NCI-H146 (cell line): Measurements from ENCODE around the gene PRDM16.
"Not testable (repeated sequence)": the region's sequence is repeated elsewhere in the genome, so short reads cannot be mapped to it uniquely, and the experiment has no call there.

Source experiments
- DNase-seq: peaks from one replicate; lab custom pipeline; 2025; lab: John Stamatoyannopoulos, UW

Gene PRDM16

DNA sequence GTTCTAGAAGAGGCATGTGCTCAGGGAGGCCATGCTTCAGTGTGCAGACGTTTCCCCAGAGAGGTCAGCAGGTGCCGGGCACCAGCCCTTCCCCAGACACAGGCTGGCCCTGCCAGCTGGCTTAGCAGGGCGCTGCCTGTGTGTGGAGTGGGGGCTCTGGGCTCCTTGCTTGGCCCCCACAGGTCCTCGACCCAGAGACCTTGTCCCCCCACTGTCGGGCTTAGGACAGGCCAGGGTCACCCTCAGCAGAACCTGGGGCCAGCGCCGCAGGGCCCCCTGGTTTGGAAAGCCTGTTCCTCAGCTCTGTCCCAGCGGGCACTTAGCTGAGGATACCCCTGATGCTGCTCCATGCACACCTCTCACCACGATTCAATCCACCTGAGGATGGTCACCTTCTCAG, 213.2 kb downstream of the PRDM16 start:
- DNase-seq, result no peak

- DNase-seq, result no peak
Observed at GRCh38 chr1:3282656-3283430, 213.8 kb downstream of the PRDM16 start.

- no peak for DNase-seq
Observed at GRCh38 chr1:3283849-3284248, 214.8 kb downstream of the PRDM16 start.

- no peak for DNase-seq
Observed at GRCh38 chr1:3284691-3285090, 215.7 kb downstream of the PRDM16 start.

GRCh38 chr1:3285106-3285740, 216.2 kb downstream of the PRDM16 start:
- no peak for DNase-seq

GRCh38 chr1:3287095-3287494, 218.1 kb downstream of the PRDM16 start:
- DNase-seq, result not testable (repeated sequence)

DNA sequence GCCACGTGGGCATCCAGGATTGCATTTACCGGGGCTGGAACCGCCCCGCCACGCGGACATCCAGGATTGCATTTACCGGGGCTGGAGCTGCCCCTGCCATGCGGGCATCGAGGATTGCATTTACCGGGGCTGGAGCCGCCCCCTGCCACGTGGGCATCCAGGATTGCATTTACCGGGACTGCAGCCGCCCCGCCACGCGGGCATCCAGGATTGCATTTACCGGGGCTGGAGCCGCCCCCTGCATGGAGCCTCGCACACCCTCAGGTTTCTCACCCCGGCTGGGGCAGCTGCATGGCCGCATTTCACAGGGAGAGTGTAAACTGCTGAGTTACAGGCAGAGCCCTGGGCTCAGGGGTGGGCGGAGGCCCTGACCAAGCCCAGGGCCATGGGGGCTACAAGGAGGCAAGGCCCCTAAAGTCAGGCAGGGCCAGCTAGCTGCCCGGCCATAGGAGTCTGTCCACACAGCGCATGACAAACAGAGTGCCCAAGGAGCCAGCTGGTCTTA, 218.7 kb downstream of the PRDM16 start:
- no peak for DNase-seq

- DNase-seq, result no peak
Observed at GRCh38 chr1:3289502-3289901, 220.5 kb downstream of the PRDM16 start.

DNA sequence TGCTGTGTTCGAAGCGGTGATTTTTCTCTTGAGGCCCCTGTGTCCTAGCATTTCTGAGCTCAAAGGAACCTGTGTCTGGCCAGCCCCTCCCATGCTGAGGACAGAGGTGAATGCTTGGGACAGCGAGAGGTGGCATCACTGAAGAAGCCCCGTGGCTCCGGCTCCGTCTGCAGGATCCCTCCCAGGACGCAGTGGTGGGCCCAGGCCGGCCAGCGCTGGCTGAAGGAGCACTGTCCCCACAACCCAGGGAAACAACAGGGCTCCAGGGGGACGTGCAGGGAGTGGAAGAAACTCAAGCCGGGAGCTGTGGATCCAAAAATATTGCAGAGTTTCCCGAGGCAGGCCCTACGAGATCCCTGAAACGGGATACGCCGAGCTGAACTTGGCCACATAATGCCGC, 221.4 kb downstream of the PRDM16 start:
- DNase-seq, result no peak

GRCh38 chr1:3290915-3291314, 221.9 kb downstream of the PRDM16 start:
- no peak for DNase-seq

DNA sequence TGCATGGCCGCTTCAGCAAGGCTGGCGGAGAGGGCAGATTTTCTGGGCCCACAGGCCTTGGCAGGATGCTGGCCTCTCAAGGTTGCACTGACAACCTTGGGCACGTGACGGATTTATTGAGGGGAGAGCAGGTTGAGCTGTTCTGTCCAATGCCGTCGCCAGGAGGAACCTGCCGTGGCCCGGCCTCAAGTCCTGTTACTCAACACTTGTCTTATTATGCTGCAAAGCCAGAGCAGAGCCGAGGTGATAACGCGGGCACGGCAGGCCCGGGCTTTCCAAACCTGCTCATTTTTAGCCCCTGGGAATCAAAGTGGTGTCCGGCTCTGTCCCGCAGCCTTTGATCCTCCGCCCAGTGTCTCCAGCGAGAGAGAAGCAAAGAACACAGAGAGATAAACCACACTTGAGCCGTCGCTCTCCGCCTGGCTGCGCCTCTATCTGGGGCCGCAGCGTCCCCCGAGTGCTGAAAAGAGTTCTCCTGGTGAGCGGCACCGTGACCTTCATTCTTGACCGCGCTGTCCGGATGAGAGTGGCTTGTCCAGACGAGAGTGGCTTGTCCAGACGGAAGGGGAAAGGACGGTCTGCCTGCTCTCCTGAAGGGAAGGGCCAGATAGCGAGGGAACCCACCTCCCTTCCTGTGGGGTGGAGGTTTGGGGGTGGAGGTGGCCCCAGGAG, 223.2 kb downstream of the PRDM16 start:
- no peak for DNase-seq

GRCh38 chr1:3292868-3293562, 224.0 kb downstream of the PRDM16 start:
- DNase-seq, result no peak

GRCh38 chr1:3293563-3294080, 224.6 kb downstream of the PRDM16 start:
- no peak for DNase-seq

DNA sequence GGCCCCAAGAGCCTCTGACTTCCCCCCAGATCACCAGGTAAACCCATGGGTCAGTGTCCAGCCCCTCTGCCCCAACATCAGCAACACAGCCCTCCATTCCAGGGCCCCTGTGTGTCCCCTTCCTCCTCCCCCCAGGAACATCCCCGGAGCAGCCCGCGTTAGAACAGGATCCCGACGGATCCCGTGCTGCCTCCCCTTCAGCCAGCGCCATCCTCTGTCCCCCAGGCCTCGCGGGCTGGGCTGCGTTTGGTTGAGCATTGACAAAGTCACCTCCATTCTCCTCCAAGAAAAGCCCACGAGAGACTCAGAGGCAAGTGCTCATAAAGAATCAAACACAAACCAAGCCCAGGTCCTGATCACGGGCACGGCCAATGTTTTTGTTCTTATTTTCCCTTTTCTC, 225.4 kb downstream of the PRDM16 start:
- DNase-seq, result no peak

DNA sequence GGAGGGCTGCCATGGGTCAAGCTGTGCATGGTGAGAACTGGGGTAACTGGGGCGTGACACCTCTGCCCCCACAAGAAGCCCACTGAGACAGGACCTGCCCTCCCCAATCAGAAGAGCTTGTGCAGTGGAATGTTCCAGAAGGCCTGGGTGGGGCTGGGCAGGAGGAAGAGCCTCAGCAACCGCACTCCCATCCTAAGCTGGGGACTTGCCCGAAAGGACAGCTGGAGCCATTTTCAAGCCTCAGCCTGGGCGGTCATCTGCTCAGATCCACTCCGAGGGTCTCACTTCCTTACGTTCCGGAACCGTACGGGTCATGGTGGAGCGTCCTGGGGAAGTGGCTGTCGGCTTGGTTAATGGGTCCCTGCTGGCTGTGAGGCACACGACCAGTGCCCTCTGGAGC, 226.8 kb downstream of the PRDM16 start:
- no peak for DNase-seq

GRCh38 chr1:3296326-3296725, 227.3 kb downstream of the PRDM16 start:
- no peak for DNase-seq

- no peak for DNase-seq
Observed at GRCh38 chr1:3296826-3297225, 227.8 kb downstream of the PRDM16 start.

DNA sequence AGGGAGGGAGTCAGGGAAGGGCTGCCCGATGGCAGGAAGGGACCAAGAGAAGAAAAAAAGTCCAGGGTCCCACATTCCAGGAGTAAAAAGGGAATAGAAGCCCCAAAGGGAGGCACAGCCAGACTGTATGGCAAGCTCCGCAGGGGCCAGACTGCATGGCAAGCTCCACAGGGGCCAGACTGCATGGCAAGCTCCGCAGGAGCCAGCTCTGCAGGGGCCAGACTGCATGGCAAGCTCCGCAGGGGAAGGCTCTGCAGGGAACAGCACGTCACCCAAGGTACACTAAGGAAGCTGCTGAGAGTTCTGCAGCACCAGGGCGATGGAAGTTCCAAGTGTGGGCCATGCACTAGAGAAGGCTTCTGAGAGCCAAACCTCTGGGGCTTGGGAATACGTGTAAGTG, 228.8 kb downstream of the PRDM16 start:
- no peak for DNase-seq

DNA sequence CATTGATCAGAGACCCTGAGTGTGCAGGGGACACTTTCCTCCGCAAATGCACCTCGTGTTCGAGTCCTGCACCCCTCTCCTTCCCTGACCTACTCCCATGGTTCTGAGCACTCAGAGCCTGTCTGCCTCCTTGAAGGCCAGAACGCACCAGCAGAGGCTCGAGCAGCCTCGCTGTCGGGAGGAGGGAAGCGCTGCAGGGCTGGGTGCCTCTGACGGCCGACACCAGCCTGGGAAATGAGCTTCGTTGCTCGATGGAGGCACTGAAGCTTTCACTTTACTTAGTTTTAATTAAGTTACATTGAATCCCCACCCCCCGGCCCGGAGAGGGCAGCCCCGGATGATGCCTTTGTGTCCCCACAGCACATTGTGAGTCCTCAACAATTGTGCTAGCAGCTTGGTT, 229.2 kb downstream of the PRDM16 start:
- DNase-seq, result no peak

GRCh38 chr1:3304246-3304645, 235.2 kb downstream of the PRDM16 start:
- DNase-seq, result no peak

- DNase-seq, result no peak
Observed at GRCh38 chr1:3304692-3305091, 235.7 kb downstream of the PRDM16 start.

- no peak for DNase-seq
Observed at GRCh38 chr1:3305156-3305555, 236.2 kb downstream of the PRDM16 start.
